ENCODE measurements around the gene RAB29.
"Not testable (repeated sequence)": the region's sequence is repeated elsewhere in the genome, so short reads cannot be mapped to it uniquely, and the experiment has no call there.

RAB29 gene

GRCh38 chr1:205775015-205775716, at the start of gene RAB29:
RAB29 (minus strand) TSS chr1:205775482; CDS start chr1:205774956, 526 bp downstream.
- DNase-seq (ENCODE audit: low read depth in 2 of 2): peak; percentile 61 to 78

GRCh38 chr1:205824180-205824579, 48.9 kb upstream of the RAB29 start:
- DNase-seq (ENCODE audit: low read depth in 2 of 2): no peak

GRCh38 chr1:205823260-205823659, 48.0 kb upstream of the RAB29 start:
- DNase-seq (ENCODE audit: low read depth in 2 of 2): not testable (repeated sequence)

GRCh38 chr1:205822397-205822796, 47.1 kb upstream of the RAB29 start:
- no peak for DNase-seq (ENCODE audit: low read depth in 2 of 2)

- DNase-seq (ENCODE audit: low read depth in 2 of 2): no peak
These were observed 42.7 kb upstream of the RAB29 start for GRCh38 chr1:205817988-205818387.

GRCh38 chr1:205817364-205817763, 42.1 kb upstream of the RAB29 start:
- DNase-seq (ENCODE audit: low read depth in 2 of 2): no peak

- no peak for DNase-seq (ENCODE audit: low read depth in 2 of 2)
These were observed 38.4 kb upstream of the RAB29 start for GRCh38 chr1:205813755-205814058.

GRCh38 chr1:205812878-205813754, 37.8 kb upstream of the RAB29 start, which contains the start of gene SLC41A1:
SLC41A1 (minus strand) TSS chr1:205813198; CDS start chr1:205810441, 2,757 bp downstream.
- DNase-seq (ENCODE audit: low read depth in 2 of 2): peak; percentile 78 to 87

GRCh38 chr1:205812271-205812877, 37.1 kb upstream of the RAB29 start:
- no peak for DNase-seq (ENCODE audit: low read depth in 2 of 2)

GRCh38 chr1:205811660-205812059, 36.4 kb upstream of the RAB29 start:
- no peak for DNase-seq (ENCODE audit: low read depth in 2 of 2)

- no peak for DNase-seq (ENCODE audit: low read depth in 2 of 2)
These were observed 35.3 kb upstream of the RAB29 start for GRCh38 chr1:205810448-205811157.

GRCh38 chr1:205809942-205810345, 34.7 kb upstream of the RAB29 start:
- DNase-seq (ENCODE audit: low read depth in 2 of 2): no peak

- DNase-seq (ENCODE audit: low read depth in 2 of 2): no peak
These were observed 34.2 kb upstream of the RAB29 start for GRCh38 chr1:205809469-205809868.

GRCh38 chr1:205805082-205805711, 29.9 kb upstream of the RAB29 start:
- DNase-seq (ENCODE audit: low read depth in 2 of 2): no peak

GRCh38 chr1:205804605-205805004, 29.3 kb upstream of the RAB29 start:
- DNase-seq (ENCODE audit: low read depth in 2 of 2): no peak

- no peak for DNase-seq (ENCODE audit: low read depth in 2 of 2)
These were observed 28.7 kb upstream of the RAB29 start for GRCh38 chr1:205803986-205804385.

- no peak for DNase-seq (ENCODE audit: low read depth in 2 of 2)
These were observed 26.8 kb upstream of the RAB29 start for GRCh38 chr1:205802060-205802459.

GRCh38 chr1:205800981-205801703, 25.9 kb upstream of the RAB29 start:
- no peak for DNase-seq (ENCODE audit: low read depth in 2 of 2)

GRCh38 chr1:205800427-205800826, 25.1 kb upstream of the RAB29 start:
- no peak for DNase-seq (ENCODE audit: low read depth in 2 of 2)

- no peak for DNase-seq (ENCODE audit: low read depth in 2 of 2)
These were observed 23.3 kb upstream of the RAB29 start for GRCh38 chr1:205798577-205798976.

GRCh38 chr1:205797168-205797567, 21.9 kb upstream of the RAB29 start:
- no peak for DNase-seq (ENCODE audit: low read depth in 2 of 2)
